ENCODE measurements around the gene ABCC5. TPM values are rescaled to one million over a fixed set of nuclear protein-coding genes. Genes with fewer than 3 reads are reported as not detected.

ABCC5 gene
- total and polyA plus RNA-seq, 7 donors, result 24.5 to 94.2 (median 59.6) TPM

- intact Hi-C loops (cut with DNase I), result no loop called here
- H3K27ac ChIP-seq, result no peak overlapping the region
- 90 to 93% (median 92%) methylated on average over 10 of the region's 10 CpGs for WGBS, 3 donors
- DNase-seq (no peak), ATAC-seq (no peak)
- no peaks in the 10 kb centered on the region for H3K4me1 ChIP-seq
- peaks cover 13 to 100% of the 10 kb centered on the region in 2 donors for H3K36me3 ChIP-seq (ENCODE audit: insufficient read depth in 1 of 2, low read depth in 1 of 2)
- H3K27me3 ChIP-seq (ENCODE audit: insufficient read depth in 3 of 3, low read length in 2 of 3), result no peaks in the 10 kb centered on the region
- TF ChIP-seq, protein P1, sequence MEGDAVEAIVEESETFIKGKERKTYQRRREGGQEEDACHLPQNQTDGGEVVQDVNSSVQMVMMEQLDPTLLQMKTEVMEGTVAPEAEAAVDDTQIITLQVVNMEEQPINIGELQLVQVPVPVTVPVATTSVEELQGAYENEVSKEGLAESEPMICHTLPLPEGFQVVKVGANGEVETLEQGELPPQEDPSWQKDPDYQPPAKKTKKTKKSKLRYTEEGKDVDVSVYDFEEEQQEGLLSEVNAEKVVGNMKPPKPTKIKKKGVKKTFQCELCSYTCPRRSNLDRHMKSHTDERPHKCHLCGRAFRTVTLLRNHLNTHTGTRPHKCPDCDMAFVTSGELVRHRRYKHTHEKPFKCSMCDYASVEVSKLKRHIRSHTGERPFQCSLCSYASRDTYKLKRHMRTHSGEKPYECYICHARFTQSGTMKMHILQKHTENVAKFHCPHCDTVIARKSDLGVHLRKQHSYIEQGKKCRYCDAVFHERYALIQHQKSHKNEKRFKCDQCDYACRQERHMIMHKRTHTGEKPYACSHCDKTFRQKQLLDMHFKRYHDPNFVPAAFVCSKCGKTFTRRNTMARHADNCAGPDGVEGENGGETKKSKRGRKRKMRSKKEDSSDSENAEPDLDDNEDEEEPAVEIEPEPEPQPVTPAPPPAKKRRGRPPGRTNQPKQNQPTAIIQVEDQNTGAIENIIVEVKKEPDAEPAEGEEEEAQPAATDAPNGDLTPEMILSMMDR (IDR thresholded peaks at IDR 0.05), result no peak
- no peak overlapping the region for H3K4me3 ChIP-seq
- H3K9me3 ChIP-seq, result no peaks in the 10 kb centered on the region
Observed at GRCh38 chr3:183930086-183930485, 87.6 kb downstream of the ABCC5 start.

DNA sequence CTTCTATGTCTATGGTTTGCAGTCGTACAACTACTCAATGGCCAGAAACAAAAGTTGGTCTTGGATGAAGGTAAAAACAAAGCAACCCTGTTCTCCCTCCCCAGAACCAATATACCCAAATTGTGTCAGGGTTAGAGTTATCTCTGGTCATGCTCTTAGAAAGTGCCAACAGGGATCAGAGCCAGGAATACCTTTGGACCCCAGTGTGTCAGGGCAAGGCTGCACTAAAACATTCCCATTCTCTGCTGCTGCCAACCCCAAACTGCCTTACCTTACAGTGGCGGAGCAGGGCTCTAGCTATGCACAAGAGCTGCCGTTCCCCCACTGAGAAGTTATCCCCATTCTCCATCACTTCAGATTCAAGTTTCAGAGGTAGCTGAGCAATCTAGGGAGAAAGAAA lies 90.6 kb downstream of the ABCC5 start:
- intact Hi-C loops (cut with DNase I), result no loop called here
- TF ChIP-seq, protein P1 (IDR thresholded peaks at IDR 0.05), result no peak
- H3K4me1 ChIP-seq, result no peaks in the 10 kb centered on the region
- ATAC-seq (no peak), DNase-seq (no peak)
- no peaks in the 10 kb centered on the region for H3K9me3 ChIP-seq
- H3K36me3 ChIP-seq (ENCODE audit: insufficient read depth in 1 of 2, low read depth in 1 of 2), result peaks cover 15 to 100% of the 10 kb centered on the region in 2 donors
- no peak overlapping the region for H3K4me3 ChIP-seq
- 95 to 99% (median 96%) methylated on average over 3 of the region's 3 CpGs for WGBS, 3 donors
- H3K27ac ChIP-seq, result no peak overlapping the region
- no peaks in the 10 kb centered on the region for H3K27me3 ChIP-seq (ENCODE audit: insufficient read depth in 3 of 3, low read length in 2 of 3)

DNA sequence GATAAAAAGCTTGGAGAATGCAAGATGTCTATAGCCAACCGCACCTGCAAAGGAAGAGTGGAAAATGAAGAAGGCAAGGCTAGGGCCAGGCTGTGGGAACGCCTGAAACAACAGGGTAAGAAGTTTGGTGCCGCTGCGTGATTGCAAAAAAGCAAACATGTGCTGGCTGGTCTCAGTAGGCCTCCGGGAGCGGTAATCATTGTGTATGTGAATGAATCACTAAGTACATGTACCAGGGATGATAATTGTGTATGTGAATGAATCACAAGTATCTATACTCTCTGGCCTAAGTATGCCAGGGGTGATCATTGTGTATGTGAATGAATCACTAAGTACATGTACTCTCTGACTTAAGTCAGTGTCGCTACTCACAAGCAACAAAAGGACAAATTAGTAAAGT lies 92.7 kb downstream of the ABCC5 start:
- intact Hi-C loops (cut with DNase I), result loop anchor here in 1 of 2 donors (5.0 kb wide), 1 partner anchor 42 kb away; no protein-coding TSS in a partner anchor
- Histone ChIP-seq H3K9me3 (no peaks in the 10 kb centered on the region), H3K27me3 (ENCODE audit: insufficient read depth in 3 of 3, low read length in 2 of 3) (no peaks in the 10 kb centered on the region), H3K36me3 (ENCODE audit: insufficient read depth in 1 of 2, low read depth in 1 of 2) (peaks cover 26 to 100% of the 10 kb centered on the region in 2 donors), H3K4me3 (no peak overlapping the region), H3K4me1 (no peaks in the 10 kb centered on the region), H3K27ac (no peak overlapping the region)
- ATAC-seq (no peak), DNase-seq (no peak)
- TF ChIP-seq, protein P1 (IDR thresholded peaks at IDR 0.05), result no peak
- WGBS, 3 donors, result 95 to 98% (median 96%) methylated on average over 7 of the region's 7 CpGs

- DNase-seq (no peak), ATAC-seq (no peak)
- Histone ChIP-seq H3K27me3 (ENCODE audit: insufficient read depth in 3 of 3, low read length in 2 of 3) (no peaks in the 10 kb centered on the region), H3K9me3 (no peaks in the 10 kb centered on the region), H3K36me3 (ENCODE audit: insufficient read depth in 1 of 2, low read depth in 1 of 2) (peaks cover 26 to 100% of the 10 kb centered on the region in 2 donors), H3K4me3 (no peak overlapping the region), H3K4me1 (no peaks in the 10 kb centered on the region), H3K27ac (no peak overlapping the region)
- TF ChIP-seq, protein P1 (IDR thresholded peaks at IDR 0.05), result no peak
- intact Hi-C loops (cut with DNase I), result loop anchor here in 1 of 2 donors (5.0 kb wide), 1 partner anchor 43 kb away; no protein-coding TSS in a partner anchor
- 90 to 96% (median 93%) methylated on average over 3 of the region's 3 CpGs for WGBS, 3 donors
Observed at GRCh38 chr3:183924543-183924942, 93.1 kb downstream of the ABCC5 start.

DNA sequence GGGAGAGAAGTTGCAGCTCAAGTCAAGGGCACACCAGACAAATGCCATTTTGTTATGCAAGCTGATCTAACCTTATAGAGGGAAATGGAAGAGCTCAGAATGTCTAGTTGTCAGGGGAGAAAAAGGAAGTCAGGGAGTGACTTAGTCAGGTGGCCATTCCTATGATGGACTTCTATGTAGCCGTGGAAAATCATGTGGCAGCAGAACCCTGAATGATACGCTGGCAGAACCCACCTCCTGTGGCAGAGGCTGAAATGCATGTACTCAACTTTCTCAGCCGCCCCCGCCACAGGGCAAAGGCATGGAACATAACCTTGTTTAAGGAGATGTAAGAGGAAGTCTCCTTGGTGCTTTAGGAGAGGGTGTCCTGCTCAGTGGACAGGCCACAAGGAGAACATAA lies 95.3 kb downstream of the ABCC5 start:
- Histone ChIP-seq H3K27ac (no peak overlapping the region), H3K9me3 (no peaks in the 10 kb centered on the region), H3K36me3 (ENCODE audit: insufficient read depth in 1 of 2, low read depth in 1 of 2) (peaks cover 25 to 82% of the 10 kb centered on the region in 2 donors), H3K4me1 (no peaks in the 10 kb centered on the region), H3K27me3 (ENCODE audit: insufficient read depth in 3 of 3, low read length in 2 of 3) (no peaks in the 10 kb centered on the region), H3K4me3 (no peak overlapping the region)
- no peak for ATAC-seq
- 87 to 90% (median 88%) methylated on average over 4 of the region's 4 CpGs for WGBS, 3 donors
- intact Hi-C loops (cut with DNase I), result loop anchor here in 1 of 2 donors (5.0 kb wide), 1 partner anchor 45 kb away; no protein-coding TSS in a partner anchor
- TF ChIP-seq, protein P1 (IDR thresholded peaks at IDR 0.05), result no peak
- DNase-seq, result no peak
